B cell (primary cell): ENCODE results near the gene SAXO1.

ENCODE experiments used
- EZH2 ChIP-seq: IDR thresholded peaks from 2 replicates; pipeline ENCODE4 v1.6.1; 2012; ENCODE audit warnings: borderline replicate concordance, low read depth, mild to moderate bottlenecking, moderate library complexity, low read length; ENCODE audit not compliant: insufficient read depth, poor library complexity, severe bottlenecking
- TF ChIP-seq, protein P1 (sequence below): fragments of 200-600 bp; IDR thresholded peaks from one replicate; pipeline ENCODE4 v1.8.0; 2022; ENCODE audit warnings: antibody characterized with exemption, mild to moderate bottlenecking

DNA sequence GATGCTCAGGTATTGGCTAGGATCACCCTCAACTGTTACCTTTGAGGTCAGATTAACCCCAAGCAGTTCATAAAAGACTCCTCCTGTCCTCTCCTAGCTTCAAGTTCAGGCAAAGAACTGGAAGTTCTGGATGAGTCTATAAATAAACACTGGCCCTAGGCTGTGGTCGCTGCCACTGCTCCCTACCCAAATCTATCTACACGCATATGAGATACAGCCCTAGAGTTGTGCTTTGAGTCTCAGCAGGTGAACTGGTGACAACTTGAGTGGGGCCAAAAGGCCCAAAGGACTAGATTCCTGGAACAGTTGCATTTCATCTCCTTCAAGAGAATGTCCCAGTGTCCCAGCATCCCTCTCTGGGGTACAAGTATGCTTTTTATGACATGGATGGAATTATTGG lies 62.6 kb downstream of the SAXO1 start:
- TF ChIP-seq, protein P1, sequence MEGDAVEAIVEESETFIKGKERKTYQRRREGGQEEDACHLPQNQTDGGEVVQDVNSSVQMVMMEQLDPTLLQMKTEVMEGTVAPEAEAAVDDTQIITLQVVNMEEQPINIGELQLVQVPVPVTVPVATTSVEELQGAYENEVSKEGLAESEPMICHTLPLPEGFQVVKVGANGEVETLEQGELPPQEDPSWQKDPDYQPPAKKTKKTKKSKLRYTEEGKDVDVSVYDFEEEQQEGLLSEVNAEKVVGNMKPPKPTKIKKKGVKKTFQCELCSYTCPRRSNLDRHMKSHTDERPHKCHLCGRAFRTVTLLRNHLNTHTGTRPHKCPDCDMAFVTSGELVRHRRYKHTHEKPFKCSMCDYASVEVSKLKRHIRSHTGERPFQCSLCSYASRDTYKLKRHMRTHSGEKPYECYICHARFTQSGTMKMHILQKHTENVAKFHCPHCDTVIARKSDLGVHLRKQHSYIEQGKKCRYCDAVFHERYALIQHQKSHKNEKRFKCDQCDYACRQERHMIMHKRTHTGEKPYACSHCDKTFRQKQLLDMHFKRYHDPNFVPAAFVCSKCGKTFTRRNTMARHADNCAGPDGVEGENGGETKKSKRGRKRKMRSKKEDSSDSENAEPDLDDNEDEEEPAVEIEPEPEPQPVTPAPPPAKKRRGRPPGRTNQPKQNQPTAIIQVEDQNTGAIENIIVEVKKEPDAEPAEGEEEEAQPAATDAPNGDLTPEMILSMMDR = no peak
- no peak for TF ChIP-seq EZH2
